Effector memory CD8-positive, alpha-beta T cell (primary cell): ENCODE results near the gene OGFOD2.
"Not testable (repeated sequence)": the region's sequence is repeated elsewhere in the genome, so short reads cannot be mapped to it uniquely, and the experiment has no call there.

ENCODE experiments used
- ATAC-seq: fragments of 150-1000 bp; cut with Tn5 transposase; replicated peaks from 2 replicates; pipeline ENCODE4 v1.10.0; 2021; ENCODE audit warnings: mild to moderate bottlenecking, moderate library complexity
- DNase-seq, 3 experiments: peaks; one replicate each; pipeline ENCODE4 v3.0.0; 2021
- H3K27ac Mint-ChIP-seq, 2 donors: one replicate each; pipeline ENCODE4 v1.8.0; 2022; ENCODE audit warnings: mild to moderate bottlenecking in 2 of 2, mixed read lengths in 2 of 2, moderate library complexity in 2 of 2
- H3K27me3 Mint-ChIP-seq, 2 donors: one replicate each; pipeline ENCODE4 v1.8.0; 2022; ENCODE audit warnings: mixed read lengths in 2 of 2
- H3K36me3 Mint-ChIP-seq: one replicate; pipeline ENCODE4 v1.8.0; 2022; ENCODE audit warnings: mild to moderate bottlenecking, moderate library complexity, mixed read lengths; ENCODE audit not compliant: insufficient read depth
- H3K4me1 Mint-ChIP-seq, 2 donors: one replicate each; pipeline ENCODE4 v1.8.0; 2022; ENCODE audit warnings: low read depth in 2 of 2, mixed read lengths in 2 of 2
- H3K4me3 Mint-ChIP-seq, 2 donors: one replicate each; pipeline ENCODE4 v1.8.0; 2022; ENCODE audit warnings: mild to moderate bottlenecking in 2 of 2, mixed read lengths in 2 of 2, moderate library complexity in 2 of 2
- H3K9me3 Mint-ChIP-seq, 2 donors: one replicate each; pipeline ENCODE4 v1.8.0; 2022; ENCODE audit warnings: mixed read lengths in 2 of 2
- total RNA-seq, 9 experiments: gene quantifications; one replicate each; lab custom pipeline; 2026; lab: John Stamatoyannopoulos, UW

Gene OGFOD2
- total RNA-seq: 2.7 to 5.2 (median 3.1) reads per million in 9 experiments

- Mint-ChIP-seq H3K36me3 (peaks cover 15% of the 10 kb centered on the region), H3K27me3 (no peaks in the 10 kb centered on the region), H3K4me1 (peaks cover 22 to 24% of the 10 kb centered on the region in 2 donors), H3K4me3 (peak within 1 kb of the TSS; percentile 98 to 99), H3K27ac (peak within 1 kb of the TSS; percentile 98 to 99), H3K9me3 (no peaks in the 10 kb centered on the region)
- DNase-seq (peak; percentile 91 to 93 (median 93)), ATAC-seq (peak; percentile 84)
Measured at GRCh38 chr12:122974892-122975789, at the start of gene OGFOD2. Gene OGFOD2, plus strand, starts transcription at chr12:122975244. Its CDS starts 8 bp downstream, at chr12:122975252.

- peaks cover 5% of the 10 kb centered on the region for H3K36me3 Mint-ChIP-seq
Measured at GRCh38 chr12:122927756-122928403, 47.2 kb upstream of the OGFOD2 start.

GRCh38 chr12:122928404-122929147 is 46.5 kb upstream of the OGFOD2 start:
- peaks cover 0 to 1% of the 10 kb centered on the region in 2 donors for H3K4me1 Mint-ChIP-seq
- H3K36me3 Mint-ChIP-seq: peaks cover 5% of the 10 kb centered on the region
- no peaks in the 10 kb centered on the region for H3K9me3 Mint-ChIP-seq
- no peaks in the 10 kb centered on the region for H3K27me3 Mint-ChIP-seq
- DNase-seq (no peak), ATAC-seq (no peak)
- H3K4me3 Mint-ChIP-seq: no peak overlapping the region
- no peak overlapping the region for H3K27ac Mint-ChIP-seq

More at GRCh38 chr12:122927756-122928403, 47.2 kb upstream of the OGFOD2 start:
- ATAC-seq: no peak
- Mint-ChIP-seq H3K27ac (no peak overlapping the region), H3K27me3 (no peaks in the 10 kb centered on the region), H3K9me3 (no peaks in the 10 kb centered on the region), H3K4me1 (peaks cover 0 to 1% of the 10 kb centered on the region in 2 donors), H3K4me3 (no peak overlapping the region)
- no peak for DNase-seq

GRCh38 chr12:122929148-122929538 is 45.9 kb upstream of the OGFOD2 start:
- DNase-seq: no peak
- Mint-ChIP-seq H3K4me1 (peaks cover 0 to 1% of the 10 kb centered on the region in 2 donors), H3K4me3 (no peak overlapping the region), H3K9me3 (no peaks in the 10 kb centered on the region), H3K36me3 (peaks cover 5% of the 10 kb centered on the region), H3K27me3 (no peaks in the 10 kb centered on the region), H3K27ac (peak overlapping the region in 1 of 2 donors; percentile 51)
- ATAC-seq: no peak

- Mint-ChIP-seq H3K4me1 (peaks cover 0 to 1% of the 10 kb centered on the region in 2 donors), H3K27ac (no peak overlapping the region), H3K36me3 (peaks cover 5% of the 10 kb centered on the region), H3K27me3 (no peaks in the 10 kb centered on the region), H3K4me3 (no peak overlapping the region), H3K9me3 (no peaks in the 10 kb centered on the region)
- ATAC-seq (no peak), DNase-seq (no peak)
Measured at GRCh38 chr12:122929812-122930211, 45.2 kb upstream of the OGFOD2 start.

GRCh38 chr12:122932207-122932606 is 42.8 kb upstream of the OGFOD2 start:
- ATAC-seq (no peak), DNase-seq (no peak)
- peaks cover 0 to 1% of the 10 kb centered on the region in 2 donors for H3K4me1 Mint-ChIP-seq
- no peak overlapping the region for H3K4me3 Mint-ChIP-seq
- no peaks in the 10 kb centered on the region for H3K9me3 Mint-ChIP-seq
- H3K27ac Mint-ChIP-seq: no peak overlapping the region
- peaks cover 2% of the 10 kb centered on the region for H3K36me3 Mint-ChIP-seq
- no peaks in the 10 kb centered on the region for H3K27me3 Mint-ChIP-seq

GRCh38 chr12:122934722-122935121 is 40.3 kb upstream of the OGFOD2 start:
- H3K27ac Mint-ChIP-seq: no peak overlapping the region
- H3K4me3 Mint-ChIP-seq: no peak overlapping the region
- H3K27me3 Mint-ChIP-seq: no peaks in the 10 kb centered on the region
- H3K4me1 Mint-ChIP-seq: no peaks in the 10 kb centered on the region
- ATAC-seq (no peak), DNase-seq (no peak)
- H3K36me3 Mint-ChIP-seq: peaks cover 2% of the 10 kb centered on the region
- H3K9me3 Mint-ChIP-seq: no peaks in the 10 kb centered on the region

- no peaks in the 10 kb centered on the region for H3K27me3 Mint-ChIP-seq
- peaks cover 2% of the 10 kb centered on the region for H3K36me3 Mint-ChIP-seq
- ATAC-seq: no peak
Measured at GRCh38 chr12:122935318-122935717, 39.7 kb upstream of the OGFOD2 start.

GRCh38 chr12:122937622-122938091 is 37.4 kb upstream of the OGFOD2 start:
- DNase-seq (no peak), ATAC-seq (no peak)
- H3K27ac Mint-ChIP-seq: no peak overlapping the region
- no peaks in the 10 kb centered on the region for H3K27me3 Mint-ChIP-seq
- H3K4me1 Mint-ChIP-seq: peaks cover 2 to 8% of the 10 kb centered on the region in 2 donors
- no peak overlapping the region for H3K4me3 Mint-ChIP-seq
- no peaks in the 10 kb centered on the region for H3K9me3 Mint-ChIP-seq
- H3K36me3 Mint-ChIP-seq: peaks cover 4% of the 10 kb centered on the region

More at GRCh38 chr12:122935318-122935717, 39.7 kb upstream of the OGFOD2 start:
- DNase-seq: no peak
- Mint-ChIP-seq H3K4me1 (no peaks in the 10 kb centered on the region), H3K27ac (no peak overlapping the region), H3K9me3 (no peaks in the 10 kb centered on the region), H3K4me3 (no peak overlapping the region)

- DNase-seq (no peak), ATAC-seq (no peak)
- Mint-ChIP-seq H3K27ac (no peak overlapping the region), H3K4me3 (no peak overlapping the region), H3K9me3 (no peaks in the 10 kb centered on the region), H3K4me1 (peaks cover 9 to 20% of the 10 kb centered on the region in 2 donors), H3K36me3 (peaks cover 4% of the 10 kb centered on the region), H3K27me3 (no peaks in the 10 kb centered on the region)
Measured at GRCh38 chr12:122939125-122939524, 35.9 kb upstream of the OGFOD2 start.

GRCh38 chr12:122941351-122941750 is 33.7 kb upstream of the OGFOD2 start:
- H3K27me3 Mint-ChIP-seq, H3K4me3 Mint-ChIP-seq, ATAC-seq, DNase-seq, H3K27ac Mint-ChIP-seq, H3K36me3 Mint-ChIP-seq, H3K9me3 Mint-ChIP-seq: not testable (repeated sequence)
- peaks cover 9 to 22% of the 10 kb centered on the region in 2 donors for H3K4me1 Mint-ChIP-seq

- no peaks in the 10 kb centered on the region for H3K27me3 Mint-ChIP-seq
- H3K27ac Mint-ChIP-seq: peak overlapping the region; percentile 77 to 81
- DNase-seq (no peak), ATAC-seq (peak; percentile 43)
- H3K36me3 Mint-ChIP-seq: peaks cover 4% of the 10 kb centered on the region
- H3K4me1 Mint-ChIP-seq: peaks cover 20 to 33% of the 10 kb centered on the region in 2 donors
- H3K4me3 Mint-ChIP-seq: no peak overlapping the region
- H3K9me3 Mint-ChIP-seq: no peaks in the 10 kb centered on the region
Measured at GRCh38 chr12:122942637-122943036, 32.4 kb upstream of the OGFOD2 start.

GRCh38 chr12:122943196-122943595 is 31.8 kb upstream of the OGFOD2 start:
- Mint-ChIP-seq H3K27ac (peak overlapping the region; percentile 77 to 81), H3K27me3 (no peaks in the 10 kb centered on the region), H3K36me3 (peaks cover 7% of the 10 kb centered on the region), H3K9me3 (no peaks in the 10 kb centered on the region), H3K4me3 (peak overlapping the region in 1 of 2 donors; percentile 70), H3K4me1 (peaks cover 23 to 35% of the 10 kb centered on the region in 2 donors)
- DNase-seq (no peak), ATAC-seq (no peak)
